ENCODE results near the gene IRX3. TPM values are rescaled to one million over a fixed set of nuclear protein-coding genes. Genes with fewer than 3 reads are reported as not detected.

The IRX3 gene
- total RNA-seq, 1 donor from 2014 or later: 13.0 TPM

- Mint-ChIP-seq H3K36me3 (ENCODE audit: unreplicated experiment) (no peaks in the 10 kb centered on the region), H3K4me3 (ENCODE audit: unreplicated experiment) (peak overlapping the region; percentile 30), H3K9me3 (ENCODE audit: unreplicated experiment) (peaks cover 16% of the 10 kb centered on the region), H3K27ac (ENCODE audit: unreplicated experiment) (no peak overlapping the region), H3K4me1 (ENCODE audit: low read depth, unreplicated experiment) (peaks cover 15% of the 10 kb centered on the region), H3K27me3 (ENCODE audit: unreplicated experiment) (peaks cover 38% of the 10 kb centered on the region)
- no peak for TF ChIP-seq CTCF (IDR thresholded peaks at IDR 0.05; ENCODE audit: partially characterized antibody, unreplicated experiment)
- peak; percentile 42 for DNase-seq
Observed at GRCh38 chr16:54288835-54289241, 2.3 kb upstream of the IRX3 start.

GRCh38 chr16:54288030-54288834, 1.6 kb upstream of the IRX3 start:
- H3K27me3 Mint-ChIP-seq (ENCODE audit: unreplicated experiment): peaks cover 39% of the 10 kb centered on the region
- TF ChIP-seq CTCF (IDR thresholded peaks at IDR 0.05; ENCODE audit: partially characterized antibody, unreplicated experiment): no peak
- peaks cover 18% of the 10 kb centered on the region for H3K9me3 Mint-ChIP-seq (ENCODE audit: unreplicated experiment)
- no peaks in the 10 kb centered on the region for H3K36me3 Mint-ChIP-seq (ENCODE audit: unreplicated experiment)
- DNase-seq: no peak
- H3K4me1 Mint-ChIP-seq (ENCODE audit: low read depth, unreplicated experiment): peaks cover 16% of the 10 kb centered on the region
- no peak overlapping the region for H3K27ac Mint-ChIP-seq (ENCODE audit: unreplicated experiment)
- H3K4me3 Mint-ChIP-seq (ENCODE audit: unreplicated experiment): peak overlapping the region; percentile 69

GRCh38 chr16:54287131-54288029, 793 bp upstream of the IRX3 start:
- no peak for TF ChIP-seq CTCF (IDR thresholded peaks at IDR 0.05; ENCODE audit: partially characterized antibody, unreplicated experiment)
- peaks cover 45% of the 10 kb centered on the region for H3K27me3 Mint-ChIP-seq (ENCODE audit: unreplicated experiment)
- no peak overlapping the region for H3K27ac Mint-ChIP-seq (ENCODE audit: unreplicated experiment)
- no peaks in the 10 kb centered on the region for H3K36me3 Mint-ChIP-seq (ENCODE audit: unreplicated experiment)
- H3K4me1 Mint-ChIP-seq (ENCODE audit: low read depth, unreplicated experiment): peaks cover 18% of the 10 kb centered on the region
- peak; percentile 31 for DNase-seq
- H3K4me3 Mint-ChIP-seq (ENCODE audit: unreplicated experiment): peak overlapping the region; percentile 67
- peaks cover 21% of the 10 kb centered on the region for H3K9me3 Mint-ChIP-seq (ENCODE audit: unreplicated experiment)

- H3K4me1 Mint-ChIP-seq (ENCODE audit: low read depth, unreplicated experiment): peaks cover 21% of the 10 kb centered on the region
- no peak for TF ChIP-seq CTCF (IDR thresholded peaks at IDR 0.05; ENCODE audit: partially characterized antibody, unreplicated experiment)
- peak overlapping the region; percentile 93 for H3K4me3 Mint-ChIP-seq (ENCODE audit: unreplicated experiment)
- peak; percentile 80 for DNase-seq
- peaks cover 49% of the 10 kb centered on the region for H3K27me3 Mint-ChIP-seq (ENCODE audit: unreplicated experiment)
- H3K27ac Mint-ChIP-seq (ENCODE audit: unreplicated experiment): no peak overlapping the region
- H3K9me3 Mint-ChIP-seq (ENCODE audit: unreplicated experiment): peaks cover 21% of the 10 kb centered on the region
- H3K36me3 Mint-ChIP-seq (ENCODE audit: unreplicated experiment): no peaks in the 10 kb centered on the region
Observed at GRCh38 chr16:54286090-54286365, 559 bp downstream of the IRX3 start.

Measured in glutamatergic neuron (in vitro differentiated cells).